NCI-H128 (cell line): Measurements from ENCODE around the gene SELENOI.
"Not testable (repeated sequence)": the region's sequence is repeated elsewhere in the genome, so short reads cannot be mapped to it uniquely, and the experiment has no call there.

ENCODE experiments used
- DNase-seq: peaks from one replicate; lab custom pipeline; 2025; ENCODE audit not compliant: unreplicated experiment; lab: John Stamatoyannopoulos, UW

SELENOI gene

DNA sequence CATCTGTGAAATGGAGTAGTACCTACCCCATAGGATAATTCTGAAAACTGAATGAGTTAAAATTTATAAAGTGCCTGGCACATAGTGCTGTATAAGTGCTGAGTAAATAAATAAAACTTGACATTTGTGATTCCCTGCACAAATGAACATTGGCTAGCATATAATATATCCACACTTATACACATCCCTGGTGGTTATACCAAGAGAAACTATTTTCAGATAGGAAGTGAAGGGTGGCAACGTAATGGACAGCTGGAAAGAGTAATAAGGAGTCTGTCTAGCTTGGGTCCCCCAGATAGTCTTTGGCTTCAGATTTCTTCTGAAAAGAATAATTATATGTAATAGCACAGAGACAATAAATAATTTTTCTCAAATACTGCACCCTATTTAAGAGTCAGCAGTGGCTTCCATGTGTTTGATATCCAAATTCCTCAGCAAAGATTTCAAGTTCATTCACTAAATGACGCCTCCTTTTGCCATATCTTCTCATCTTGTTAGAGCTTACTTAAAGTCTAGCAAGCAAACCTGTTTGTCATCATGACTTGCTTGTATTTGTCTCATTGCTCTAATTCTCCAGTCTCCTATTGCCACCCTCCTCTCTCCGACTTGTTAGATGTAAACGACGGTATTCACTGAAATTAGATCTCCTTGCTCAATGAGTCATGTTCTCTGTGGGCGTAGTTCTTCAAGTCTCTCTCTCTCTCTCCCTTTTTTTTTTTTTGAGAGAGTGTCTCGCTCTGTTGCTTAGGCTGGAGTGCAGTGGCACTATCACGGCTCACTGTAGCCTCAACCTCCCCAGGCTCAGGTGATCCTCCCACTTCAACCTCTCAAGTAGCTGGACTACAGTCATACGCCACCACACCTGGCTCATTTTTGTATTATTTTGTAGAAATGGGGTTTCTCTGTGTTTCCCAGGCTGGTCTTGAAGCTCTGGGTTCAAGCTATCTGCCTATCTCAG is 9.4 kb downstream of the SELENOI start:
- no peak for DNase-seq

DNA sequence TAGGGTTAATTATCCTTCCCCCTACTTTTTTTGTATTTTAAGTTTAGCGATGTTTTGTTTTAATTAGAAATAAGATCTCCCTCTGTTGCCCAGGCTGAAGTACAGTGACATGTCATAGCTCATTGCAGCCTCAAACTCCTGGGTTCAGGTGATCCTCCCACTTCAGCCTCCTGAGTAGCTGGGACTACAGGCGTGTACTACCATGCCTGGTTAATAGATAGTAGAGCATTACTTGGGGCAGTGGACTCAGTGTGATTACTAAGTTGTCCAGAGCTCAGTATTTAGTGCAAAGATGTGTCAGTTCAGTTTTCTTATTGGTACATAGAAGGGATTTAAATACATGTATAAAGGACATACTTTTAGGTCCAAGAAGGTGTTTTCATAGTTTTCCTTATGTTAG is 10.2 kb downstream of the SELENOI start:
- no peak for DNase-seq

DNA sequence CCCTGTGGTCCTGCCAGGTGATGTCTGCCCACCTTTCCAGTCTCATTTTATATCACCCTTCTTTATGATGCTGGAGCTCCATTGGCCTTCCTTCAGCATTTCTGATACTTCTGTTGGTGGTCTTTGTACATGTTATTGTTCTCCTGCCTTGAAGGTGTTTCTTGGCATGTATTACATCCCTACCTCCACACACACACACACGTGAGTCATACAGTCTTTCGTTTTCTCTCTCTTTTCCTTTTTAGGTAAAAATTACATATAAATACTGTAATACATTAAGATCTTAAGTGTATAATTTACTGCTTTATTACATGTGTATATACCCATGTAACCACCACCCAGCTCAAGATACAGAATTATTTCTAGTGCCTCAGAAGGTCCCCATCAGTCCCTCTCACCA is 10.8 kb downstream of the SELENOI start:
- DNase-seq, result no peak

DNA sequence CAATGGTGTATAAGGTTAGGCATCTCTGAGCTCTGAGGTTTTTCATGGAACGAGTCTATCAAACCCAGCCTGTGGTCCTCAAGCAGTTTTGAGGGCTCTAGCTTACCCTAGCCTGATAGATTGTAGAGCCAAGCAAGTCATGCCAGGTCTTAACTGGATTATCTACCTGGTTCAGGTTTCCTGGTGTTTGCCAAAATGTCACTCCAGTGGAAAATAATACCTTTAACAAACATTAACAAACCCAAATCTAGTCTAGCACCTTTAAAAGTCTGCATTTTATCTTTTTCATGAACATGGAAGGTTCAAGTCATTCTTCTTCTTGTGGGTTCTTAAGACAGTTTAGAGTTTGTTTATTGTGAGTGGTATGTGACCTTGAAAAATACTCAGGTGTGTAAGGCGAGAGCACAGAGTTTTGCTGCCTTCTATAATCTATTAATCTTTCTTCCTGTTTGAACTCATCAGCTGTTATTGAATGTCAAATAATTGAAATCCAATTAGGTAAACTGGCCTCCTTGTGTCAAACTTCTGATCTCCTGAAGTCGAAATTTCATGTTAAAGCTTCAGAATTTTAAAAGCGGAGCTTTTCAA is 14.0 kb downstream of the SELENOI start:
- DNase-seq, result no peak

DNA sequence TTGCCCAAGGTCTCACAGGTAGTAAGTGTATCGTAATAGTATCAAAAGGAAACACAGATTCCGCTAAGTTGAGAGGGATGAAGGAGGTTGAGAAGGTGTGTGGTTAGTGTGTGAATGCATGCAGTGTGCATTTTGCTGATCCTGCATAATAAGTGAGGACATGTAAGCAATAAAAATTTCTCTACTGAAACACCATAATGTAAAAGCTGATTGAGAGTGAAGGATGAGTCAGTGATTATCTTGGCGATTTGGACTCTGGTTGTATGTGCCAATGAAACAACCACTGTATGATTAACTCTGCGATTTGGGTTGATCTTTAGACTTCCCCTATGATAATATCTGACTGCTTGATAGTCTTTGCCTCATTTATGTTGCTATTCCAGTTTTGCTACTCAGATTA is 17.4 kb downstream of the SELENOI start:
- DNase-seq, result no peak

DNA sequence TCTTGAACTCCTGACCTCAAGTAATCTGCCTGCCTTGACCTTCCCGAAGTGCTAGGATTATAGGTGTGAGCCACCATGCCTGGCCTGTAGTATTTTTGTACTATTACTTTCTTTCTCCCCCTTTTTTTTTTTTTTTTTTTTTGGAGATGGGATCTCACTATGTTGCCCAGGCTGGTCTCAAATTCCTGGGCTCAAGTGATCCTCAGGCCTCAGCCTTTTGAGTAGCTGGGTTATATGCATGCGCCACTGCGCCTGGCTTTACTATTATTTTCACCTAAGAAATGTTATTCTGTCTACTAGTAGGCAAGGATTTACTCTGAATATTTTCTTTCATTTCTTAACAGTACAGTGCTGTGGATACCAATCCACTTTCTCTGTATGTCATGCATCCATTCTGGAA is 18.0 kb downstream of the SELENOI start:
- DNase-seq, result no peak

DNA sequence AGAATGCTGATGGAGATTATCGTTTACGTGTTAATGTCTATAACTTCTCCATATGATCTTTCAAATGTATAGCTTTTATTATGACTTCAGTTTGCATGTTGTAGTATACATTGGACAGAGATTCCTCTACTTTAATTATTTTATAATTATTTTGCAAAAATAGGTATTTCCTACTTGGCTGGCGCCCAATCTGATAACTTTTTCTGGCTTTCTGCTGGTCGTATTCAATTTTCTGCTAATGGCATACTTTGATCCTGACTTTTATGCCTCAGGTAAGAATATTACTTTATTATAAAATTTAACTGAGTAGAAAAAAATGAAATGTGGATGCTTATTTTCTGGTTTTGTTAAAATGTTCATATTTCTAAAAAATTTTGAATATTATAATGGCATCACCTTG is 18.7 kb downstream of the SELENOI start:
- no peak for DNase-seq

DNA sequence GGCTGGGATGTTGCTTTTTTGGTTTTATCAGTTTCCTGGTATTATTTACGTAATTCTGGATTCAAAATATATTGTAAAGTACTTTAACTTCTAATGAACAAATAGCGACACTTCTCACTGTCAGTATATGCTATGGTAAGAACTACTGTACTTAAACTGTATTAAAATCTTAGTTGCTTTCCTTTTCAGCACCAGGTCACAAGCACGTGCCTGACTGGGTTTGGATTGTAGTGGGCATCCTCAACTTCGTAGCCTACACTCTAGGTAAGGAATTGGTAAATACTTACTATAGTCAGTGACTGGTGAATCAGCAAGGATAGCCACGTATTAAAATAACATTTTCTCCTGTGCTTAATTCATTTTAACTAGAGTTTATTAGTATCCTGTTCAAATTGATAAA is 21.0 kb downstream of the SELENOI start:
- DNase-seq, result no peak

DNA sequence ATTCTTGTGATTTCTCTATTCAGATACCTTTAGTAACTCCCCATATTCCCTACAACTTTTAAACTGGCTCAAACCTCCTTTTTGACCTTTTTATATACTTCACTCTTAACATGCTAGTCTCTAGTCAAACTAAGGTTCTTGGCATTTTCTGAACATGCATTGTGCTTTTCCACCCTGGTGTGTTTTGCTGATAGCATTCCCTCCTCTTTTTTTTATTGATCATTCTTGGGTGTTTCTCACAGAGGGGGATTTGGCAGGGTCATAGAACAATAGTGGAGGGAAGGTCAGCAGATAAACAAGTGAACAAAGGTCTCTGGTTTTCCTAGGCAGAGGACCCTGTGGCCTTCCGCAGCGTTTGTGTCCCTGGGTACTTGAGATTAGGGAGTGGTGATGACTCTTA is 23.7 kb downstream of the SELENOI start:
- not testable (repeated sequence) for DNase-seq

DNA sequence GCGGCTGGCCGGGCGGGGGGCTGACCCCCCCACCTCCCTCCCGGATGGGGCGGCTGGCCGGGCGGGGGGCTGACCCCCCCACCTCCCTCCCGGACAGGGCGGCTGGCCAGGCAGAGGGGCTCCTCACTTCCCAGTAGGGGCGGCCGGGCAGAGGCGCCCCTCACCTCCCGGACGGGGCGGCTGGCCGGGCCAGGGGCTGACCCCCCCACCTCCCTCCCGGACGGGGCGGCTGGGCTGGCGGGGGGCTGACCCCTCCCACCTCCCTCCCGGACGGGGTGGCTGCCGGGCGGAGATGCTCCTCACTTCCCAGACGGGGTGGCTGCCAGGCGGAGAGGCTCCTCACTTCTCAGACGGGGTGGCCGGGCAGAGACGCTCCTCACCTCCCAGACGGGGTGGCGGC is 25.0 kb downstream of the SELENOI start:
- not testable (repeated sequence) for DNase-seq

DNA sequence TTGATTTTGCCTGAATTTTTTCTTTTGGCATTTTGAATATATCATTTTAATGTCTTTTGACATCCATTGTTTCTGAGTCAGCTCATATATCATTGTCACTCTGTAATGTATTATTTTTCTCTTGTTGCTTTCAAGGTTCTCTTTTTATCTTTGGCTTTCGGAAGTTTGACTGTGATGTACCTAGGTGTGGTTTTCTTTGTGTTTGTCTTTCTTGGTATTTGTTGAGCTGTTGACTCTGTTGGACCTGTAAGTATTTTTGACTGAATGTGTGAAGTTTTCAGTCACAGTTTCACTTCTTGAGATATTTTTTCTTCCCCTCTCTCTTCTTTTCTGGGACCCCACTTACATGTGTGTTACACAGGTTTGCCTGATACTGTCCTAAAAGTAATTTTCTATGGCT is 30.9 kb downstream of the SELENOI start:
- no peak for DNase-seq

DNA sequence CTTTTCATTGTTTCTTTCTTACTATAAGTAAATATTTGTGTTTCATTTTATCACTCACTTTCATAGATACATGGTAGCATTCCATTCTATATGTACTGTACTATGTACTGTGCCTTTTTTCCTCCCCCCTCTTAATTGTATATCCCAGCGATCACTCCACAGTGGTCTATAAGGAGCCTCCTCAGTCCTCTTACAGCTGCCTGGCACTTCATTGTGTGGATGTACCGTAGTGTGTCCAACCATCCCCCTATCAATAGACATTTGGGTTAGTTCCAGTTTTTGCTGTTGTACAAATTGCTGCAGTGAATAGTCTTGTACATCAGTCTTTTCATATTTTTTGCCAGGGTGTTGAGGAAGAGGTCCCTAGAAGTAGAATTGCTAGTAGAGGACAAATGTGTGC is 34.3 kb downstream of the SELENOI start:
- no peak for DNase-seq

DNA sequence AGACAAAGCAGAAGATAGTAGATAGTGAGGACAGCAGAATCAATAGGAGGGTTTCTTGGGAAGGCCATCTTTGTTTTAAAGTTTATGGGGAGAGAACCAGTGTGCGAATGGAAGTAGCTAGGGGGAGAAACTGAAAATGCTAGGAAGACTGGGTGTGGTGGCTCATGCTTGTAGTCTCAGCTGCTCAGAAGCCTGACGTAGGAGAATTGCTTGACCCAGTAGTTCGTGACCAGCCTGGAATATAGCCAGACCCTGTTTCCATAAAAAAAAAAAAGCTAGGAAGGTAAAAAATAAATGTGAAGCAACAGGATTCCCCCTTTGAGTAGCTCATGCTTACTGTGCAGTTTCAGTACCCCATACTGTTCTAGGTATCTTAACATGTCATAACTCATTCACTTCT is 36.6 kb downstream of the SELENOI start:
- DNase-seq, result no peak

DNA sequence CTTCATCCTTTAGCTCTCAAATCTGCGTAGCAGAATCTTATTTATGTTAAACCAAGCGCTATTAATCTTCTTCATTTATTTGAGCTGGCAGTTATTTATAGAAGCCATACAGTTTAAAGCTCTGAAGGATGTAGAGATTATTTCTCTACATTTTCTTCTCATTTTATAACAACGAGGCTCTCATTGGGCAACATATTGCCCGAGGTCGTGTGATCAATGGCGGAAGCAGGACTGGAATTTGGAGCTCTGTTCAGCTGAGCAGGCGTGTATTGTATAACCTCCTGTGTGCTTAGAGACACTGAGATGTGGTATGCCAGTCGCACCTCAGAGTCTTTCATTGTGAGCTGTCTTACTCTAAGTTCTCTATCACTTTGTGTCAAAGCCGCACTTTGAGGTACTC is 38.2 kb downstream of the SELENOI start:
- no peak for DNase-seq

DNA sequence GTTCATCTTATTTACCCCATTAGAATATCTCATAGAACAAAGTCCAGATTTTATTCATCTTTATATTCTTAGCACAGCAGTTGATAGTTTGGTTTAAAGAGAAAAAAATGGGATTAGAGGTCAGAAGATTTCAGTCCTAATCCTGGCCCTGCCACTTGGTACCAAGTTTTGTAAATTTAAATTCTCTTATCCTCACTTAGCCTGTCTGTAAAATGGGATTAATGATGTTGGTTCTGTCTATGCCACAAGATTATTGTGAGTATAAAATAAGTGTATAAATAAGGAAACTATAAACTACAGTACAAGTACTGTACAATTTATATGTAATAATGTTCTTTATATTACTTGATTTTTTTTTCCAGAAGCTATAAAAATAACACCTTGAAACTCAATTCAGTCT is 38.7 kb downstream of the SELENOI start:
- no peak for DNase-seq

DNA sequence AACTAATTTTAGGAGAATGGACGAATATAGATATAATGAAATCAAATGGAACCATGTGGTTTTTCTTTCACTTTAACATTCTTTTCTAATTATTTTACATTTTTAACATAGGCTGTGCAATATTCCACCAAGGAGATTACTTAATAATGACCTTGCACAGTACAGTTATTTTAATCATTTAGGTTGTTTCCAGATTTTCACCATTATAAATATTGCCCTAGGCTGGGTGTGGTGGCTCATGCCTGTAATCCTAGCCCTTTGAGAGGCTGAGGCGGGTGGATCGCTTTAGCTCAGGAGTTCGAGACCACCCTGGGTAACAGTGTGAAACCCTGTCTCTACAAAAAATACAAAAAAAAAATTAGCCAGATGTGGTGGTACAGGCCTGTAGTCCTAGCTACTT is 41.2 kb downstream of the SELENOI start:
- no peak for DNase-seq

DNA sequence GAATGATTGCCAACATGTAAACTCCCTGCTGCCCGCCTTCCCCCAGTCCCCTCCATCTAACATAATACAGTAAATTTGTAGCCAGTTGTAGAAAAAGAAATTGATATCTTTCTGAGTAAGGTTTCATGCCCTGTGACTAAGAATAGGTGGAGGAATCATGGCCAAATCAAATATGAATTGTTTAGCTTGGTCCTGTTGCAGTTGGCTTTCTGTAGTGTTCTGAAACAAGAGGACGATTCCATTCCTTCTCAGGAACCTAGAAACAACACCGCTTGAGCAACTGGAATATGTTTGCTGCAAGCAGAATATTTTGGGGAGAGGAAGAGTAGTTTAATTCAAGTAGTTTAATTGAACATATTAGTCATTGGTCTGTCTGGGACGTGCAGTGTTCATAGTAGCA is 48.8 kb downstream of the SELENOI start:
- no peak for DNase-seq

DNA sequence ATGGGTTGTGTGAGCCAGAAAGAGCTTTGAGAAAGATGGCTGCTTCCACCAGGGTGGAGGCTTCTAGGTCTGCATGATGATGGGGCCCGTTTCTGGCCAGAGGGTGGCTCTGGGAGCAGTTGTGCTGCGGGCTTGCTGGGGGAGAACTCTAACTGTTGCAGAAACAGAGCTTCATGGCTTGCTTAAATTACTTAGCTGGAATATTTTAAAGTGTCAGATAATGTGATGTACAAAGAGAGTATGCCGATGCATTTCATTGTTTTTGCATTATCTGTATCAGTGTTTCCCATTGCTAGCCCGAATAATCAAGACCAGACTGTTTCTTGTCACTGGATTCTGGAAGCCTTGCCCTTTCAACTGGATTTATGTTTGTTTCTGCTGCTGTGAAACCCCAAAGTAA is 49.5 kb downstream of the SELENOI start:
- no peak for DNase-seq

DNA sequence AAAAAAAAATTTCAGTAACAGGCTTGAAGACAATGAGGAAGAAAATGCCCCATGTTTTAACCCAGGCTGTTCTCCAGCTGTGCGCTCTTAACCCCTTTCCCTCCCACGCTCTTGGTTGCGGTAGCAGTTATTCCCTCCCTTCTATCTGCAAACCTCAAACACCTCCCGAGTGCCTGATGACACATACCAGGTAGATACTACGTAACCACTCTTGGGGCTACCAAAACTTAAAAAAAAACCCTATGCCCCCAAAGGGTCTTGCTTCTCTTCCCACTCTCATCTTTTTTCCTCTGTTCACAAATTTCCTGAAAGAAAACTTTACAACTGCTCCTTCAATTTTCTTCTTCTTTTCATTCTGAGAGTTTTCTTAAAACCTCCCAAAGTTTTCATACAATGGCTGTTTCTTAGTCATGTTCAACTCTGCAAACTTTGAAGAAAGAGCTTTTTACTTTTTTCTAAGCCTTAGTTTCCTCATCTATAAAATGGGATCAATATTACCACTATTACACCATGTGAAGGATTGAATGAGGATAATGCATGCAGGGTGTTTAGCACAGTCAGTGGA is 50.9 kb downstream of the SELENOI start:
- no peak for DNase-seq

DNA sequence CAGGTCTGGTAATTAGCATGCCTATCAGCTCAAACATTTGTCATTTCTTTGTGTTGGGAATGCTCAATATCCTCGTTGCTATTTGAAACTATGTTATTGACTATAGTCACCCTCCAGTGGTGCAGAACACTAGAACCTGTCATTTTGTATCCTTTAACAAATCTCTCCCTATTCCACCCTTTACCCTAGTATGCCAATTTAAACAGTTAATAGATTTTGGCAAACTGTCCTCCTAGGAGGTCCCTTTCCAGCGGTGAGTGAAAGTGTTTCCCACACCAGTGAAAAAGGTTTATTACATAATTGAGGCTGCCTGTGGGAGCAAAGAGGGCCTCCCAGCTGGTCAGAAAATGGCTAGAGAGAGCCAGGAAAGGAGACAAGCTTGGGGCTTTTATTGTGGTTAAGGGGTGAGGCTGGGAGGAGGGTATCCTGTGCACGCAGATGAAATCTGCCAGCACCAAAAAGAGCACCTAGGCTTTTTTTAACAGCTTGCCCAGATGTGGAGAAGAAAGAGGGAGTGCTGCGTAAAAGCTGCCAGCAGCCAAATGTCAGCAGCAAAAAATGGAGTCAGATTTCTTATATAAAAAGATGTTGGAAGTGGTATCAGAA is 53.9 kb downstream of the SELENOI start:
- DNase-seq, result peak; percentile 4

DNA sequence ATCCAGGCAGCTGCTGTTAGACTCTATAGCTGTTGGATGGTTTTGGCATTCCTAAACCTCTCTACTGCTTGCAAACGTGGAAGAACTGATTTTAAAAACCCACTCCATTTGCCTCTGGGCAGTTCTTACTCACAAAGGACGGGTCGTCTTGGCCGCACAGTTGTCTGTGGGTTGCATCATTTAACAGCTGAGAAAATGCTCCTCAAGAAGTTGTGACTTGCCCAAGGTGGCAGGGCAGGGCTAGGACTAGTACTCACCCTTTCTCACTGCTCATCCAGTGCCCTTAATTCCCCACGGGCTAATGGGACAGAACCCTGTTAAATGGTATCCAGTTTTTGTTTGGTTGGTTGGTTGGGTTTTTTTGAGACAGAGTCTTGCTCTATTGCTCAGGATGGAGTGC is 54.8 kb downstream of the SELENOI start:
- DNase-seq, result no peak
